Gastroesophageal sphincter (tissue), 4 donors: ENCODE data around the gene NEK10. TPM values are rescaled to one million over a fixed set of nuclear protein-coding genes. Genes with fewer than 3 reads are reported as not detected.

Source experiments
- ATAC-seq: fragments of 150-250 bp; one replicate; pipeline ENCODE4 v1.9.1; 2016; ENCODE audit warnings: mild to moderate bottlenecking, moderate library complexity
- H3K27ac ChIP-seq, 4 donors: fragments of 200-600 bp; sonication (generic) in 3 of 4; 1 replicate in 3 of 4; 2 replicates in 1 of 4; pipeline ENCODE4 v1.5.1; 2016 to 2019
- H3K27me3 ChIP-seq: fragments of 200-600 bp; sonication (generic); one replicate; pipeline ENCODE4 v1.5.1; 2019
- H3K36me3 ChIP-seq, 2 donors: fragments of 200-600 bp; sonication (generic); one replicate each; pipeline ENCODE4 v1.5.1; 2019; ENCODE audit warnings: control low read depth in 1 of 2
- H3K4me1 ChIP-seq, 3 donors: fragments of 200-600 bp; sonication (generic); 1 replicate in 2 of 3; 2 replicates in 1 of 3; pipeline ENCODE4 v1.5.1; 2016 to 2019; ENCODE audit warnings: control low read depth in 2 of 3
- H3K4me3 ChIP-seq, 2 donors: fragments of 200-600 bp; sonication (generic); one replicate each; pipeline ENCODE4 v1.5.1; 2019; ENCODE audit warnings: mild to moderate bottlenecking in 1 of 2, moderate library complexity in 1 of 2
- H3K9me3 ChIP-seq, 3 donors: fragments of 200-600 bp; sonication (generic); one replicate each; pipeline ENCODE4 v1.5.1; 2017 to 2019; ENCODE audit warnings: control low read depth in 2 of 3
- CTCF ChIP-seq, 4 experiments: fragments of 200-600 bp in 2 of 4; fragments of 450-650 bp in 2 of 4; sonication (generic) in 1 of 4; IDR thresholded peaks; one replicate each; pipeline ENCODE4 v1.5.1; 2017 to 2019; ENCODE audit warnings: antibody characterized with exemption in 4 of 4, mild to moderate bottlenecking in 2 of 4, moderate library complexity in 2 of 4
- EP300 ChIP-seq: sonication (generic); formaldehyde crosslinking; IDR thresholded peaks from one replicate; pipeline ENCODE4 v1.6.1; 2017; ENCODE audit warnings: antibody characterized with exemption, mild to moderate bottlenecking
- POLR2A ChIP-seq, 2 donors: fragments of 450-650 bp; IDR thresholded peaks; one replicate each; pipeline ENCODE4 v1.6.1; 2017; ENCODE audit warnings: antibody characterized with exemption in 2 of 2, mild to moderate bottlenecking in 2 of 2, moderate library complexity in 1 of 2
- POLR2AphosphoS5 ChIP-seq: sonication (generic); formaldehyde crosslinking; IDR thresholded peaks from one replicate; pipeline ENCODE4 v1.6.1; 2017; ENCODE audit warnings: antibody characterized with exemption
- WGBS, 2 donors: methylation state at CpG; one replicate each; pipeline ENCODE4 v1.1.5; 2018; ENCODE audit warnings: low coverage in 1 of 2; 5-methylcytosine and 5-hydroxymethylcytosine counted together
- total RNA-seq, 4 donors: library from RNA; depleted of rRNA; stranded (reverse); fragments of >200 nt; gene quantifications; one replicate each; pipeline ENCODE4 v1.1.0, GENCODE V29; 2016

Gene NEK10
- total RNA-seq, 4 donors from 2014 or later, result 0.62 to 2.7 (median 1.5) TPM

DNA sequence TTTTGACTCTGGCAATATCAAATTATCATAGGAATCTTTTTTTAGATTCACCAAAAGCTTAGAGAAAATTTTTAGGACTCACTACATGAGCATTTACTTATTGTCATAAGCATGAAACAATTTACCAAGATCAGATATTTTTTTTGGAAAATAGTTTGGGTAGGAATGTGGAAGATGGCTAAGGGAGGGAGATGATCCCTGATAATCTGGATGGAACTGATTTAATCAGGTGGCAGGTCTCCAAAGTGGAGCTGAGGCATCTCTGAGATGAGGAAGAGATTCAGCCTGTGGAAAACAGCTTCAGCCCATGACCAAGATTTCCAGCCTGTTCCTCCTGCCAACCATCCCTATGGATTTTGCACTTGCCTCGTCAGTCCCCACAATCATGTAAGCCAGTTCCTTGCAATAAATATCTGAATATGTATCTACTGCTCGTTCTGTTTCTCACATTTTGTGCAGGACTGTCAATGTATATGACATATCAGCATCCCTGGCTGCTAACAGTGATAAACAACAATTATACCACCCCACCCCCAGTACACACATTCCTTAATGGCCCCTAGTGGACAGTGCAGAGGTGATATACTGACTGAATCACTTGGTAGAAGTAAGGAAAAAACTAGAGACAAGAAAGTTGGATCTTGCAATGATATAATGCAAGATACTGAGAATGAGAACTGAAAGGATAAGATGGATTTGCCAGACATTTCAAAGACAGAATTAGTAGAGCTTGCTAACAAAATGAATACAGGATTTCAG is 183.8 kb downstream of the NEK10 start:
- H3K4me3 ChIP-seq, result no peak overlapping the region
- H3K27me3 ChIP-seq, result no peaks in the 10 kb centered on the region
- TF ChIP-seq CTCF (IDR thresholded peaks at IDR 0.05) (no peak), POLR2A (IDR thresholded peaks at IDR 0.05) (no peak), EP300 (no peak), POLR2AphosphoS5 (no peak)
- no peaks in the 10 kb centered on the region for H3K9me3 ChIP-seq
- WGBS, 2 donors, result 64 to 67% methylated on average over 2 of the region's 2 CpGs
- no peak overlapping the region for H3K27ac ChIP-seq
- no peaks in the 10 kb centered on the region for H3K4me1 ChIP-seq
- H3K36me3 ChIP-seq, result no peaks in the 10 kb centered on the region
- ATAC-seq, result no peak

- 47 to 58% methylated on average over 2 of the region's 2 CpGs for WGBS, 2 donors
- ATAC-seq, result no peak
Observed at GRCh38 chr3:27184261-27184660, 184.9 kb downstream of the NEK10 start.

GRCh38 chr3:27176256-27176655 is 192.9 kb downstream of the NEK10 start:
- H3K9me3 ChIP-seq, result no peaks in the 10 kb centered on the region
- WGBS, 2 donors, result 83 to 87% methylated on average over 2 to 3 of the region's 3 CpGs

More at GRCh38 chr3:27184261-27184660, 184.9 kb downstream of the NEK10 start:
- Histone ChIP-seq H3K4me1 (no peaks in the 10 kb centered on the region), H3K27me3 (no peaks in the 10 kb centered on the region), H3K27ac (no peak overlapping the region), H3K9me3 (no peaks in the 10 kb centered on the region), H3K36me3 (no peaks in the 10 kb centered on the region), H3K4me3 (no peak overlapping the region)
- TF ChIP-seq CTCF (IDR thresholded peaks at IDR 0.05) (no peak), POLR2AphosphoS5 (no peak), POLR2A (IDR thresholded peaks at IDR 0.05) (no peak), EP300 (no peak)

DNA sequence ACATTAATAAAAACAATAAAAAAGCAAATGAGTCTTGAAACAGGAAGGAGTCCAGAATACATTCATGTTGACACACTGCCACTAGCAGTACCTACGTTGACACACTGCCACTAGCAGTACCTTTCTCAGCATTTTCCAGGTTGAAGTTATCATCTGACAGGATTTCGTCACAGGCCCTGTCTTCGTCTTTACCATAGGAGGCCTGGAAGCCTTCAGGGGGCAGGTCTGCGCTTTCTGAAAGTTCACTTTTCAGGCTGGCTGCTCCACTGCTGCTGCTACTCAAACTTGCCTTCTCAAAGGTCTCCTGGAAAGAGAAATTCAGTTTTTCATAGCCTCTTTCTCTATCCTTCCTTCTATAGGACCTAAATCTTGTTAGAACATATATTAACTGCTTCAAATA is 194.7 kb downstream of the NEK10 start:
- Histone ChIP-seq H3K4me1 (no peaks in the 10 kb centered on the region), H3K36me3 (no peaks in the 10 kb centered on the region), H3K4me3 (no peak overlapping the region), H3K27me3 (no peaks in the 10 kb centered on the region), H3K9me3 (no peaks in the 10 kb centered on the region), H3K27ac (no peak overlapping the region)
- no peak for TF ChIP-seq EP300
- no peak for TF ChIP-seq CTCF (IDR thresholded peaks at IDR 0.05)
- TF ChIP-seq POLR2A (IDR thresholded peaks at IDR 0.05), result no peak
- TF ChIP-seq POLR2AphosphoS5, result no peak
- 81 to 90% methylated on average over 3 to 4 of the region's 4 CpGs for WGBS, 2 donors
- ATAC-seq, result no peak

More at GRCh38 chr3:27176256-27176655, 192.9 kb downstream of the NEK10 start:
- no peak overlapping the region for H3K4me3 ChIP-seq
- no peak overlapping the region for H3K27ac ChIP-seq
- ATAC-seq, result no peak
- H3K27me3 ChIP-seq, result no peaks in the 10 kb centered on the region
- H3K4me1 ChIP-seq, result no peaks in the 10 kb centered on the region
- H3K36me3 ChIP-seq, result no peaks in the 10 kb centered on the region
- TF ChIP-seq EP300, result no peak
- no peak for TF ChIP-seq POLR2AphosphoS5
- no peak for TF ChIP-seq POLR2A (IDR thresholded peaks at IDR 0.05)
- no peak for TF ChIP-seq CTCF (IDR thresholded peaks at IDR 0.05)

GRCh38 chr3:27171113-27171512 is 198.1 kb downstream of the NEK10 start:
- no peak for ATAC-seq
- no peak overlapping the region for H3K27ac ChIP-seq
- H3K4me3 ChIP-seq, result no peak overlapping the region
- no peaks in the 10 kb centered on the region for H3K4me1 ChIP-seq
- no peaks in the 10 kb centered on the region for H3K27me3 ChIP-seq
- 57 to 88% methylated on average over 2 of the region's 2 CpGs for WGBS, 2 donors
- H3K9me3 ChIP-seq, result no peaks in the 10 kb centered on the region
- H3K36me3 ChIP-seq, result no peaks in the 10 kb centered on the region
- no peak for TF ChIP-seq POLR2AphosphoS5
- no peak for TF ChIP-seq POLR2A (IDR thresholded peaks at IDR 0.05)
- no peak for TF ChIP-seq EP300
- TF ChIP-seq CTCF (IDR thresholded peaks at IDR 0.05), result no peak
